Effector CD8-positive, alpha-beta T cell (primary cell): ENCODE data around the gene COMMD7.

ENCODE experiments used
- DNase-seq: peaks from one replicate; lab custom pipeline; 2025; lab: John Stamatoyannopoulos, UW
- total RNA-seq, 4 experiments: gene quantifications; one replicate each; lab custom pipeline; 2026; lab: John Stamatoyannopoulos, UW

Gene COMMD7
- 13.5 to 21.7 (median 18.8) reads per million in 4 experiments for total RNA-seq

DNA sequence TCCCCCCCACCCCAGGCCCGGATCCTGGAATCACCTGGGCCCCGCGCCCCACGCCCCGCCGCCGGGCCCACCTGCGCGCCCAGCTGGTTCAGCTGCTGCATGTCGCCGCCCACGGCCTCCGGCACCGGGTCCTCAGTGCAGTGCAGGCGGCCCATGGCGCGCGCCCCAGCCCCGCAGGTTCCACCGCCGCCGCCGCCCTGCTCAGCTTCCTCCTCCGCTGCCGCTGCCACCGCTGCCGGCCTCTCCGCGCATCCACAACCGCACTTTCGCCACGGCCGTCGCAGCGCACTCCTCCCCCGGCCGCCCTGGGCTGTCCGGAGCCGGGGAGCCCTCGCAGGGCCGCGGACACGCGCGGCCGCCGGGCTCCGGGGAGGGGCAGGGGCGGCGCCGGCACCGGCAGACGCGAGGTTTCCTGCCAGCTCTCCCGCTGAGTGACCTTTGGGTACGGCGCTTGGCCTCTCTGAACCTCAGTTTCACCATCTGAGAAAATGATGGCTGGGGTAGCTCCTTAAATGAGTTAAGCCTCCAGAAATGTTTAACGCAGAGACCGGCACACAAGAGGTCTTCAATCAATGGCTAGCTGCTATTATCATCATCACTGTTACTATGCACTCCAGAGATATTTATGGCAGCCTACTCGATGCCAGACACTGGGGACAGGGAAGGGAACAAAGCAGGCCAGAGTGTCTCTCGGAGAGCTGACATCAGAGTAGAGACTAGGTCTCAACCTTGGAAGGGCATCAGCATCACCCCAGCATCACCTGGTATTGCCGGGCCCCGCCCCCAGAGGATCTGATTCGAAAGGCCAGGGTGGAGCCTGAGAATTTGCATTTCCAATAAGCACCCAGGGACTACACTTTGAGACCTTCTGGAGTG, at the start of gene COMMD7:
Gene COMMD7, minus strand, starts transcription at position 231 of the 876 bp plus-strand sequence. Its CDS starts 76 bp downstream, at position 155.
- DNase-seq, result peak; percentile 20

DNA sequence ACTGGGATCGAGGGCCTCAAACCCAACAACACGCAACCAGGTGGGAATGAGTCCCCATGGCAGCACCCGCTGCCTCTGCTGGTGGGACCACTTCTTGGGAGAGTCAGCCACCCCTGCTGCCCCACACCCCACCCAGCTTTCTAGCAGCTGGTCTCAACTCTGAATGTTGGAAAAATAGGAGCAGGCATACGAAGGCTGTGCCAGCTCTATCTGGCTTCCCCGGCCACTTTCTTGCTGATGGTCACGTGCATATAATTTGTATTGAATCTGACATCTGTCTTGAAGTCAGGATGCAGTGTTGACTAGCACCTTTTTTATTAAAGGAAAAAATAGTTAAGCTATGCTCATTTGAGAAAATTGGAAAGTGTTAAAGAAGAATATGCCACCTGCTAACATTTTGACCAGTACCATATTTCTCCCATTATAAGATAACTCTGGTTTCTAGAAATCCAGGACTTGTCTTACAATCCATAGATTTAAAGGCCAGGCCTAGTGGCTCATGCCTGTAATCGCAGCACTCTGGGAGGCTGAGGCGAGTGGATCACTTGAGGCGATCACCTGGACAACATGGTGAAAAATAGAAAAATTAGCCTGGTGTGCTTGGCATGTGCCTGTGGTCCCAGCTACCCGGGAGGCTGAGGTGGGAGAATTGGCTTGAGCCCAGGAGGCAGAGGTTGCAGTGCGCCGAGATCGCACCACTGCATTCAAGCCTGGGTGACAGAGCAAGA, 49.6 kb upstream of the COMMD7 start:
- no peak for DNase-seq

GRCh38 chr20:32792316-32792715, 49.0 kb upstream of the COMMD7 start:
- DNase-seq, result no peak

- DNase-seq, result no peak
These were observed 47.4 kb upstream of the COMMD7 start for GRCh38 chr20:32790751-32791057.

- peak; percentile 57 for DNase-seq
These were observed 46.9 kb upstream of the COMMD7 start for GRCh38 chr20:32789896-32790750.

GRCh38 chr20:32787168-32787567, 43.9 kb upstream of the COMMD7 start:
- no peak for DNase-seq

DNA sequence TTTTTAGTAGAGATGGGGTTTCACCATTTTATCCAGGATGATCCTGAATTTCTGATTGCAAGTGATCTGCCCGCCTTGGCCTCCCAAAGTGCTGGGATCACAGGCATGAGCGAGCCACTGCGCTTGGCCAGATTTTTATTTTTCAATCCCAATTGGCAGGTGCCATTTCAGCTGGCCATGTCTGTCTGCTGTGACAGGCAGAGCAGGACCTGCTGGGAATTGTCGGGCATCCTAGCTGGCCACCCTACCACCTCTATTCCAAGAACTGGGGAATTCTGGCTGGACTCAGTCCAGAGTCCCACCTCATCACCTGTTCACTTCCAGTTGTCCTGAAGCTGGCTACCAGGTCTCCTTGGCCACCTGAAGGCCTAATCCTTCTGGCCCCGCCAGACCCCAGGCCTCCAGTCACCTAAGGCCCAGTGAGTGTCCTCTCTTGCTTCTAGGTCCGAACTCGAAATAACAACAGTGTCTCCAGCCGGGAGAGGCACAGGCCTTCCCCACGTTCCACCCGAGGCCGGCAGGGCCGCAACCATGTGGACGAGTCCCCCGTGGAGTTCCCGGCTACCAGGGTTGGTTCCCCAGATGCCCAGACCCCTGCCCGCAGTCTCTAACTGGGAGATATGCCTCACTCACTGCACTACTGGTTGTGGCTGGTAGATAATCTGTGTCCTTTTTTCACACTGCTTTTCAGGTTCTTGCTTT, 42.9 kb upstream of the COMMD7 start:
- DNase-seq, result no peak

DNA sequence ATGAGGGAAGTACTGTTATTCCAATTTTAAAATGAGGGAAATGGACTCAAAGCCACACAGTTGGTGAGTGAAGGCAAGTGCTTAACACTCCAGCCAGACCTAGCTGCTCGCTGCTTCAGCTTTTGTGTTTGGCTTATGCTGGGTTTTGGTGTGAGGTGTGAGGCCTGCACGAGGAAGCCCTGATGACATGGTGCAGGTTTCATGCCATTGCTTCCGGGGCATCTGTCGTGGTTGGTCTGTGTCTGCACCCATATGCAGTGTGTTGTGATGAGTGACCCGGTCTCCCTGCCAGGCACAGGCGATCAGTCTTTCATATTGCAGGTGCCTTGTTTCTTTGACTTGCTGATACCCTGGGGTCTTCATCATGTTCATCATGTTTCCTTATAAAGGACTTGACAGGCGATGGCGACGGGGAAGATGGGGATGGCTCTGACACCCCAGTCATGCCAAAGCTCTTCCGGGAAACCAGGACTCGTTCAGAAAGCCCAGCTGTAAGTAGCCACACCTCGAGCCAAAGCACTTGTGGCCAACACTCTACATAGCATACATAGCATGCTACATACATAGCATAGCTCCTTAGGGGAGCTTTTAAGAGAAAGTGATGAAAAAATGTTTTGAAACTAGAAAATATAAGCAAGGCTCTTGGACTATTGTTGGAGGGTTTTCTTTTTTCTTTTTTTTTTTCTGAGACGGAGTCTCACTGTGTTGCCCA, 41.3 kb upstream of the COMMD7 start:
- DNase-seq, result no peak

- no peak for DNase-seq
These were observed 37.7 kb upstream of the COMMD7 start for GRCh38 chr20:32780749-32781655.

GRCh38 chr20:32780278-32780677, 37.0 kb upstream of the COMMD7 start:
- DNase-seq, result no peak

DNA sequence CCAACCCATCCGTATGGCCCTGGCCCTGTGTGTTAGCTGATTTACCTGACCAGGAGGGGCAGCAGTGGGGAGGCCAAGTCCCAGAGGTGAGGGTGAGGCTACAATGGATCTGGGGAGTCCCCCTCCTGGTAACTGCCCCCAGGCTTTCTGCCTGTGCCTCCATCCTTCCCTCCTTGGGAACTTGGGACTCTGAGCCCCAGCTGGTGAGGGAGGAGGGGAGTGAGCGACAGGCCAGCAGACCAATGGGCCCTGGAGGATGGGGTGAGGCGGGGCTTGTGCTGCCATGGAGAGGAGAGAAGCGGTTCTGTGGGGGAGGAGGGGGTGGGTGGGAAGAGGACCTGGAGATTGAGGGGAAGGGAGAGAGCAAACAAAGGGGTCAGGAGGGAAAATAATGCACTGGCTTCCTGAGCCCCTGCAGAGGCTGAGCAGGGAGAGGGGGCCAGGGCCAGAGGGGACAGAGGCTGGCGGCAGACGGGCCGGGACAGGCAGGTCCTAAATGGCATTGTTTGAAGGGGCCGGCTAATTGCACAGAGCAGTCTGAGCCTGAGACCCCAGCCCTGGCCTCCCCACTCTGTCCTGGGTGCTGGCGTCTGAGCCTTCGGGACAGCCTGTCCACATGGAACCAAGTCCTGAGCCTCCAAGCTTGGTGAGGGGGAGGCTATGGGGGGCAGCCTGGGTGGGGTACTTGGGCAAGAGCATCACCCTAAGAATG, 36.4 kb upstream of the COMMD7 start:
- DNase-seq, result no peak

DNA sequence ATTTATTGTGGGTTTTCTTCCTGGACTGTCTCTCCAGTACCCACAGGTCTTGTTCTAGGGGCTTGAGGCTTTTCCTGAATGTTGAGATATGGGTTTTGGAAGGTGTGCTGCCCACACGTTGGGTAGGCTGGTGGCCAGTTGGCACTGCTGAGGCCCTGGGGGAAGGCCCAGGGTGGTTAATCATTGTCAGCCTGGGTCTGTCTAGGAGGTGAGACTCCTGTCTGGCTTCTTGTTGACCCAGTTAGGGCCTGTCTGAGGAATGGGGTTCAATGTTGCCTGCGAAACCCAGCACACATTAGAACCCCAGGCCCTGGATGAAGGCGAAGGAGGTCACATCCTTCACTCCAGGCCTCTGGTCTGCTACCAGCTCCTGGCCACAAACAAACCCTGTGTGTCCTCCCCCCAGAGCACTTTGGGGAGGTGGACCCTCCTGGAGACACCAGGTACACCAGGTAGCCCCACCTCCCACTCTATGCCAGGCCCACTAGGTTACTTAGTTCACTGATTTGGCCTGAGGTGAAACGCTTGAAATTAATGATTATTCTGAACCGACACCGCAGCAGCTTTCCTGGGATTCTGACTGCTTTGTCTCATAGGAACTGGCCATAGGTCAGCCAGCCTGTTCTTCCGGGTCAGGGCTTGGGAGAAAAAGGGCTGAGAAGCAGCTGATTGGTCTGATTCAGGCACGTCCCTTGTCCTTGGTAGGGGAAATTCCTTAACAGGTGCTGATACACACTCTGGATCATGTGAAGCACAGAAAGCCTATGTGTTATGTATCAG, 34.1 kb upstream of the COMMD7 start:
- DNase-seq, result no peak

- DNase-seq, result no peak
These were observed 32.2 kb upstream of the COMMD7 start for GRCh38 chr20:32775336-32775991.

DNA sequence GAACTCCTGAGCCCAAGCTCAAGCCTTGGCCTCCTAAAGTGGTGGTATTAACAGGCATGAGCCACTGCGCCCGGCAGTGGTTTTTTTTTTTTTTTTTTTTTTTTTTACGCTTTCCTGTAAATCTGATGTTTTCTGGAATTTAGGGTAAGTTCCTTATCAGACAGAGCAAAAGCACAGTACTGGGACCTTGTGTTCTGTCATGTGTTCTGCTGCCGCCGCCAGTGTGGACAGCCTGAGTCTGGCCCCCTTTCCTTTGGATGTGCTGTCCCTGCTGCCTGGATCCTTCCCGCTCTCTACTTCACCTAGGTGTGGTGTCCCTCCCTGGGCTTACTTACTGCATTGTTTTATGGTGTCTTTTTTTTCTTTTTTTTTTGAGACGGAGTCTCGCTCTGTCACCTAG, 30.6 kb upstream of the COMMD7 start:
- DNase-seq, result no peak

GRCh38 chr20:32773223-32773622, 30.0 kb upstream of the COMMD7 start:
- no peak for DNase-seq

GRCh38 chr20:32772046-32772445, 28.8 kb upstream of the COMMD7 start:
- no peak for DNase-seq

DNA sequence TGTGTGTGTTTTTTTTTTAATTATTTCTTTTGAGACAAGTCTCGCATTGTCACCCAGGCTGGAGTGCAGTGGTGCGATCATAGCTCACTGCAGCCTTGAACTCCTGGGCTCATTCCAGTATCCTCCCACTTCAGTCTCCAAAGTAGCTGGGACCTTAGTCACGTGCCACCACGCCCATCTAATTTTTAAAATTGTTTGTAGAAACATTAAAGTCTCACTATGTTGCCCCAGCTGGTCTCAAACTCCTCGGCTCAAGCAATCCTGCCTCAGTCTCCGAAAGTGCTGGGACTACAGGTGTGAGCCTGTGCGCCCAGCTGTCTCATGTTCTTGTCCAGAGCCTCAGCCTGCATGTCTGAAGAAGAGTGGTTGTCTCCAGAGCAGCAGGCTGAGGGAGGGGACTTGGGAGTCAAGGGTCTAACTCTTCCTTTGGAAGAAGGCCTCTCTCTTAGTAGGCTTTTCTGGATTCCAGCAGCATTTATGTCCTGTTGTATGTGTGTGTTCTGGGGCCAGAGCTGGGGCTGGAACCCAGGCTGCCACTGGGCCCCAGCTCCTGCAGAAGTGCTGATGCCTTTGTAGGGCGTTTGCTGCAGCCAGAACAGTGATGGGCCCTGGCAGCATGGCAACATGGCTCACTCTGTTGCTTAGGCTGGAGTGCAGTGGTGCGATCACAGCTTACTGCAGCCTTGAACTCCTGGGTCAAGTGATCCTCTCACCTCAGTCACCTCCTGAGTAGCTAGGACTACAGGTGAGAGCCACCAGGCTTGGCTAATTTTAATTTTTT, 24.3 kb upstream of the COMMD7 start:
- DNase-seq, result no peak
